Endothelial cell of umbilical vein (primary cell): Measurements from ENCODE around the gene MFAP4. TPM values are rescaled to one million over a fixed set of nuclear protein-coding genes. Genes with fewer than 3 reads are reported as not detected.

ENCODE experiments used
- BruUV-seq: library from RNA; stranded (reverse); fragments of 400-500 nt; replicated peaks from 2 replicates; lab custom pipeline; 2021; lab: Mats Ljungman, UMichigan
- CTCF ChIA-PET: fragments of 300-600, 350-600 bp; sonication (Branson Sonifier 250); formaldehyde crosslinking; loops from one replicate; lab custom pipeline; 2021; ENCODE audit warnings: antibody characterized with exemption, inconsistent platforms; lab: Charles Lee
- POLR2A ChIA-PET: fragments of 300-600, 350-600 bp; sonication (Branson Sonifier 250); formaldehyde crosslinking; loops from one replicate; lab custom pipeline; 2021; ENCODE audit warnings: antibody characterized with exemption, inconsistent platforms; lab: Charles Lee
- DNase-seq: peaks from one replicate; pipeline ENCODE4 v3.0.0-alpha.2; 2011; ENCODE audit warnings: low read depth, low spot score
- FAIRE-seq: peaks from 2 replicates; lab custom pipeline; 2011; peaks lifted over from hg19 to GRCh38; lab: Jason Lieb, UNC
- H2AFZ ChIP-seq: 2 replicates; pipeline ENCODE4 v1.6.0; 2012; ENCODE audit warnings: low read depth, low read length, control low read depth, inconsistent platforms
- H3K27ac ChIP-seq: 2 replicates; pipeline ENCODE4 v1.5.1; 2011; ENCODE audit warnings: low read depth, mild to moderate bottlenecking, control low read depth, low read length, moderate library complexity; ENCODE audit not compliant: insufficient read depth
- H3K27me3 ChIP-seq, 2 experiments: 2 replicates each; pipeline versions ENCODE4 v1.6.0 to v1.6.1; 2011; ENCODE audit warnings: low read length in 2 of 2, mixed read lengths in 1 of 2; ENCODE audit not compliant: control insufficient read depth in 2 of 2, insufficient read depth in 2 of 2
- H3K36me3 ChIP-seq, 2 experiments: 2 replicates in 1 of 2; 3 replicates in 1 of 2; pipeline ENCODE4 v1.5.1; 2011; ENCODE audit warnings: low read length in 2 of 2, mild to moderate bottlenecking in 1 of 2, moderate library complexity in 1 of 2; ENCODE audit not compliant: control insufficient read depth in 2 of 2, insufficient read depth in 2 of 2; ENCODE audit errors: extremely low read depth in 1 of 2
- H3K4me1 ChIP-seq: 3 replicates; pipeline ENCODE4 v1.5.1; 2011; ENCODE audit warnings: mild to moderate bottlenecking, low read length; ENCODE audit not compliant: control insufficient read depth, insufficient read depth; ENCODE audit errors: extremely low read depth
- H3K4me2 ChIP-seq: 2 replicates; pipeline ENCODE4 v1.6.1; 2011; ENCODE audit warnings: low read length, control low read depth, mixed read lengths; ENCODE audit not compliant: insufficient read depth
- H3K4me3 ChIP-seq, 3 experiments: fragments of 200-600 bp in 1 of 3; sonication (generic), shearing (Covaris generic) in 1 of 3; replicated peaks in 1 of 3; 2 replicates each; pipeline ENCODE4 v1.5.1; 2011 to 2016; ENCODE audit warnings: control low read depth in 3 of 3, low read length in 3 of 3, mild to moderate bottlenecking in 2 of 3, inconsistent platforms in 1 of 3, low read depth in 1 of 3, moderate library complexity in 1 of 3; ENCODE audit not compliant: insufficient read depth in 1 of 3
- H3K79me2 ChIP-seq: 2 replicates; pipeline ENCODE4 v1.6.0; 2012; ENCODE audit warnings: low read length, inconsistent platforms; ENCODE audit not compliant: control insufficient read depth, insufficient read depth
- H3K9ac ChIP-seq: replicated peaks from 2 replicates; pipeline ENCODE3; 2011; ENCODE audit warnings: low read length, control low read depth; ENCODE audit not compliant: insufficient read depth; ENCODE audit errors: extremely low read depth
- H3K9me1 ChIP-seq: replicated peaks from 3 replicates; pipeline ENCODE4 v1.6.0; 2011; ENCODE audit warnings: mild to moderate bottlenecking, low read length; ENCODE audit not compliant: control insufficient read depth, insufficient read depth; ENCODE audit errors: extremely low read depth
- H3K9me3 ChIP-seq: replicated peaks from 2 replicates; pipeline ENCODE4 v1.5.1; 2012; ENCODE audit warnings: low read length, inconsistent platforms; ENCODE audit not compliant: control insufficient read depth, insufficient read depth
- H4K20me1 ChIP-seq: replicated peaks from 2 replicates; pipeline ENCODE3; 2011; ENCODE audit warnings: mild to moderate bottlenecking, low read length; ENCODE audit not compliant: control insufficient read depth, insufficient read depth; ENCODE audit errors: extremely low read depth
- EZH2 ChIP-seq: IDR thresholded peaks from 2 replicates; pipeline ENCODE4 v1.6.1; 2012; ENCODE audit warnings: borderline replicate concordance, low read depth, mild to moderate bottlenecking, moderate library complexity, low read length, inconsistent platforms; ENCODE audit not compliant: severe bottlenecking
- FOS ChIP-seq: IDR thresholded peaks from 2 replicates; pipeline ENCODE4 v1.6.1; 2011; ENCODE audit warnings: mild to moderate bottlenecking, low read length, moderate library complexity, borderline replicate concordance; ENCODE audit not compliant: insufficient read depth
- GATA2 ChIP-seq: IDR thresholded peaks from 2 replicates; pipeline ENCODE4 v1.7.0; 2011; ENCODE audit warnings: low read depth, mild to moderate bottlenecking, moderate library complexity, mixed read lengths, low read length; ENCODE audit not compliant: insufficient read length, insufficient read depth
- JUN ChIP-seq: IDR thresholded peaks from 2 replicates; pipeline ENCODE4 v1.6.1; 2011; ENCODE audit warnings: borderline replicate concordance, low read depth; ENCODE audit not compliant: insufficient read length, insufficient read depth
- MYC ChIP-seq: IDR thresholded peaks from one replicate; pipeline ENCODE4 v1.6.1; 2011; ENCODE audit warnings: mild to moderate bottlenecking, low read depth, low read length
- POLR2A ChIP-seq: IDR thresholded peaks from 2 replicates; pipeline ENCODE4 v1.6.1; 2012; ENCODE audit warnings: low read depth, mild to moderate bottlenecking, control low read depth, low read length
- POLR2AphosphoS5 ChIP-seq: IDR thresholded peaks from 2 replicates; pipeline ENCODE4 v1.6.1; 2012; ENCODE audit warnings: low read depth, mild to moderate bottlenecking, control low read depth, low read length, moderate library complexity; ENCODE audit not compliant: insufficient read depth
- dilution Hi-C: fragments of 300-500 bp; cut with MboI; formaldehyde crosslinking; loops from one replicate; pipeline ENCODE4 v1.15.0; 2019; ENCODE audit warnings: low sequenced_read_pairs; ENCODE audit not compliant: extremely low pct_ligation_motif_present
- intact Hi-C: fragments of 100-400 bp; cut with micrococcal nuclease; formaldehyde crosslinking; loops from one replicate; pipeline ENCODE4 v1.10.0; 2022
- polyA plus RNA-seq, 4 experiments: library from polyadenylated mRNA; depleted of rRNA in 3 of 4; stranded (reverse) in 3 of 4; unstranded in 1 of 4; fragments of >200 nt; gene quantifications; 2 replicates each; pipeline versions ENCODE4 v1.2.1 to v1.2.3, GENCODE V29; 2011 to 2012; ENCODE audit warnings: missing spikeins in 1 of 4
- total RNA-seq: library from RNA; stranded (reverse); gene quantifications from 2 replicates; pipeline ENCODE4 v1.2.3, GENCODE V29; 2021
- TF ChIP-seq, protein P1 (sequence below), 2 donors: IDR thresholded peaks; 1 replicate in 1 of 2; 2 replicates in 1 of 2; pipeline ENCODE4 v1.5.1; 2011; ENCODE audit warnings: low read length in 2 of 2, mild to moderate bottlenecking in 2 of 2, moderate library complexity in 2 of 2, control low read depth in 1 of 2, inconsistent platforms in 1 of 2, low read depth in 1 of 2; ENCODE audit not compliant: insufficient read depth in 1 of 2; ENCODE audit errors: extremely low read depth in 1 of 2
- TF ChIP-seq, protein P2 (sequence below): IDR thresholded peaks from 2 replicates; pipeline ENCODE4 v1.6.1; 2011; ENCODE audit not compliant: insufficient read depth, insufficient read length

MFAP4 gene
- total and polyA plus RNA-seq, 2 donors (not counting 3 experiments of a cell fraction or from before 2014, with no cell fraction given): not detected

DNA sequence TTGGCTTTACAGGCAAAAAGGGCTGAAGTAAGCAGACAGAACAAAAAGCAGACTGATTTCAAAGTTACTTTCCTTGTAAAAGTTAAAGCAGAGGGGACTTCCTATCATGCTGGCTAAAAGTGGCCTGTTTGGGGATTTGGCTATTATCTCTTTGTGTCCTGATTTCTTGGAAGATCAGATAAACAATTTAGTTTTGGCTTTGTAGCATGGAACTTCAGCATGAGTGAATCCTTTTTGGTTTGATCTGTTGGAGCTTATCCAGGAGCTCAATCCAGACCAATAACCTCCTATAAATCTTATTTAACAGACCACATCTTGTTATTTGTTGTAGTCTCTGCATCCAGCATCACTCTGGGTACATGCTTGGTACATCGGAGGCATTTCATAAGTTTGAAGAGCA lies 15.2 kb upstream of the MFAP4 start:
- no peak for FAIRE-seq
- Histone ChIP-seq H3K79me2 (no peaks in the 10 kb centered on the region), H3K9me3 (no peaks in the 10 kb centered on the region), H3K9ac (no peak overlapping the region), H3K4me1 (peaks cover 10% of the 10 kb centered on the region), H3K36me3 (no peaks in the 10 kb centered on the region), H3K27me3 (no peaks in the 10 kb centered on the region), H2AFZ (no peak overlapping the region), H4K20me1 (no peaks in the 10 kb centered on the region), H3K4me2 (no peak overlapping the region), H3K9me1 (no peaks in the 10 kb centered on the region), H3K4me3 (no peak overlapping the region), H3K27ac (no peak overlapping the region)
- ChIA-PET POLR2A (no interaction called here), CTCF (interaction anchor here (1.4 kb wide), 1 partner anchor 45 kb away, joined by 4 read pairs; no protein-coding TSS in a partner anchor)
- no peak for DNase-seq
- TF ChIP-seq EZH2: no peak
- TF ChIP-seq, protein P1, sequence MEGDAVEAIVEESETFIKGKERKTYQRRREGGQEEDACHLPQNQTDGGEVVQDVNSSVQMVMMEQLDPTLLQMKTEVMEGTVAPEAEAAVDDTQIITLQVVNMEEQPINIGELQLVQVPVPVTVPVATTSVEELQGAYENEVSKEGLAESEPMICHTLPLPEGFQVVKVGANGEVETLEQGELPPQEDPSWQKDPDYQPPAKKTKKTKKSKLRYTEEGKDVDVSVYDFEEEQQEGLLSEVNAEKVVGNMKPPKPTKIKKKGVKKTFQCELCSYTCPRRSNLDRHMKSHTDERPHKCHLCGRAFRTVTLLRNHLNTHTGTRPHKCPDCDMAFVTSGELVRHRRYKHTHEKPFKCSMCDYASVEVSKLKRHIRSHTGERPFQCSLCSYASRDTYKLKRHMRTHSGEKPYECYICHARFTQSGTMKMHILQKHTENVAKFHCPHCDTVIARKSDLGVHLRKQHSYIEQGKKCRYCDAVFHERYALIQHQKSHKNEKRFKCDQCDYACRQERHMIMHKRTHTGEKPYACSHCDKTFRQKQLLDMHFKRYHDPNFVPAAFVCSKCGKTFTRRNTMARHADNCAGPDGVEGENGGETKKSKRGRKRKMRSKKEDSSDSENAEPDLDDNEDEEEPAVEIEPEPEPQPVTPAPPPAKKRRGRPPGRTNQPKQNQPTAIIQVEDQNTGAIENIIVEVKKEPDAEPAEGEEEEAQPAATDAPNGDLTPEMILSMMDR (IDR thresholded peaks at IDR 0.05; ENCODE audit: extremely low read depth in 1 of 2, insufficient read depth in 1 of 2, low read depth in 1 of 2, low read length in 2 of 2): no peak
- TF ChIP-seq FOS: no peak
- no peak for TF ChIP-seq POLR2AphosphoS5
- TF ChIP-seq GATA2: no peak
- TF ChIP-seq MYC: no peak
- TF ChIP-seq, protein P2, sequence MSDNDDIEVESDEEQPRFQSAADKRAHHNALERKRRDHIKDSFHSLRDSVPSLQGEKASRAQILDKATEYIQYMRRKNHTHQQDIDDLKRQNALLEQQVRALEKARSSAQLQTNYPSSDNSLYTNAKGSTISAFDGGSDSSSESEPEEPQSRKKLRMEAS: no peak
- no peak for TF ChIP-seq POLR2A
- no peak for TF ChIP-seq JUN
- intact Hi-C loops: no loop called here
- no TSS peak for BruUV-seq
- dilution Hi-C loops: no loop called here
